HepG2 (cell line): Measurements from ENCODE around the gene NPAS2. TPM values are rescaled to one million over a fixed set of nuclear protein-coding genes. Genes with fewer than 3 reads are reported as not detected.

Experiments
- ARNTL ChIP-seq: sonication (generic); formaldehyde crosslinking; IDR thresholded peaks from 2 replicates; pipeline ENCODE4 v1.4.0; 2020; ENCODE audit warnings: mild to moderate bottlenecking, missing genetic modification reagents
- CEBPZ ChIP-seq: IDR thresholded peaks from 2 replicates; pipeline ENCODE4 v1.6.1; 2012; ENCODE audit warnings: low read length, improper control_type of control experiment
- FOXO4 ChIP-seq: sonication (generic); formaldehyde crosslinking; conservative IDR thresholded peaks from 2 replicates; pipeline ENCODE4 v1.8.1; 2023; ENCODE audit warnings: missing genetic modification reagents
- GATAD1 ChIP-seq: IDR thresholded peaks from 2 replicates; pipeline ENCODE4 v1.6.1; 2016; ENCODE audit warnings: missing genetic modification reagents, missing compliant biosample characterization
- GLMP ChIP-seq: sonication (generic); formaldehyde crosslinking; IDR thresholded peaks from 2 replicates; pipeline ENCODE4 v1.9.0; 2021; ENCODE audit warnings: missing genetic modification reagents, mild to moderate bottlenecking, borderline replicate concordance
- KDM5A ChIP-seq: fragments of 200-600 bp; sonication (generic); IDR thresholded peaks from 2 replicates; pipeline ENCODE4 v1.7.0; 2018; ENCODE audit warnings: antibody characterized with exemption, mild to moderate bottlenecking, low read length, borderline replicate concordance
- KLF9 ChIP-seq: IDR thresholded peaks from 2 replicates; pipeline ENCODE4 v1.6.1; 2016; ENCODE audit warnings: low read depth
- MED1 ChIP-seq: sonication (generic); formaldehyde crosslinking; IDR thresholded peaks from 2 replicates; pipeline ENCODE4 v1.4.0; 2020; ENCODE audit warnings: missing genetic modification reagents
- MIER3 ChIP-seq: IDR thresholded peaks from 2 replicates; pipeline ENCODE4 v1.6.1; 2016; ENCODE audit warnings: missing compliant biosample characterization, borderline replicate concordance
- PBX2 ChIP-seq: IDR thresholded peaks from 2 replicates; pipeline ENCODE4 v1.6.1; 2016; ENCODE audit warnings: control low read depth
- POGZ ChIP-seq: sonication (generic); formaldehyde crosslinking; IDR thresholded peaks from 2 replicates; pipeline ENCODE4 v1.4.0; 2020; ENCODE audit warnings: mild to moderate bottlenecking, missing genetic modification reagents
- SP1 ChIP-seq, 2 experiments: fragments of 450-650 bp in 1 of 2; sonication (generic) in 1 of 2; formaldehyde crosslinking in 1 of 2; IDR thresholded peaks; 2 replicates each; pipeline versions ENCODE4 v1.4.0 to v1.6.1; 2016 to 2020; ENCODE audit warnings: missing genetic modification reagents in 1 of 2
- STAT5B ChIP-seq: sonication (generic); formaldehyde crosslinking; IDR thresholded peaks from 2 replicates; pipeline ENCODE4 v1.4.0; 2020; ENCODE audit warnings: missing genetic modification reagents
- TFAP4 ChIP-seq: sonication (generic); IDR thresholded peaks from 2 replicates; pipeline ENCODE4 v1.6.1; 2016; ENCODE audit warnings: low read depth, borderline replicate concordance
- TOPORS ChIP-seq: sonication (generic); formaldehyde crosslinking; IDR thresholded peaks from 2 replicates; pipeline ENCODE4 v1.8.0; 2023; ENCODE audit warnings: mild to moderate bottlenecking, missing genetic modification reagents
- ZFP1 ChIP-seq: IDR thresholded peaks from 2 replicates; pipeline ENCODE4 v1.6.1; 2016
- ZFP82 ChIP-seq: sonication (generic); formaldehyde crosslinking; IDR thresholded peaks from 2 replicates; pipeline ENCODE4 v1.5.1; 2020; ENCODE audit warnings: mild to moderate bottlenecking, missing genetic modification reagents, borderline replicate concordance
- ZNF235 ChIP-seq: sonication (generic); formaldehyde crosslinking; IDR thresholded peaks from 2 replicates; pipeline ENCODE4 v1.8.1; 2023; ENCODE audit warnings: mild to moderate bottlenecking, missing genetic modification reagents, borderline replicate concordance
- ZNF34 ChIP-seq: sonication (generic); formaldehyde crosslinking; IDR thresholded peaks from 2 replicates; pipeline ENCODE4 v1.4.0; 2020; ENCODE audit warnings: mild to moderate bottlenecking, missing genetic modification reagents, borderline replicate concordance
- ZNF589 ChIP-seq: sonication (generic); formaldehyde crosslinking; conservative IDR thresholded peaks from 2 replicates; pipeline ENCODE4 v1.8.0; 2022; ENCODE audit warnings: mild to moderate bottlenecking, moderate library complexity, missing genetic modification reagents
- polyA plus RNA-seq, 8 experiments: library from polyadenylated mRNA; depleted of rRNA in 3 of 8; stranded (reverse) in 7 of 8; unstranded in 1 of 8; fragments of >200 nt; fragmentation: Illumina TruSeq in 4 of 8; extraction: Trizol in 4 of 8; gene quantifications; 2 replicates each; pipeline versions ENCODE4 v1.2.1 to v1.2.3, GENCODE V29; 2011 to 2016; ENCODE audit warnings: low read depth in 4 of 8, missing spikeins in 1 of 8, mixed read lengths in 1 of 8; ENCODE audit not compliant: insufficient read depth in 1 of 8
- total RNA-seq, 5 experiments: library from RNA; depleted of rRNA; stranded (reverse); fragments of >200 nt; fragmentation: Illumina TruSeq; extraction: Trizol; gene quantifications; 2 replicates each; pipeline ENCODE4 v1.2.3, GENCODE V29; 2016; ENCODE audit warnings: low read depth in 1 of 5

Gene NPAS2
- total and polyA plus RNA-seq, 2 of the 13 experiments (the other 11 are each of a cell fraction or from before 2014, with no cell fraction given): 14.8 to 37.5 TPM

- no peak for TF ChIP-seq FOXO4 (CRISPR knock-in tag)
- TF ChIP-seq KDM5A: peak; percentile 33; the same call in 1 of the 2 replicates
- TF ChIP-seq PBX2: no peak
- TF ChIP-seq POGZ: peak; percentile 89
- peak; percentile 80 for TF ChIP-seq ZNF34 (CRISPR knock-in tag)
- no peak for TF ChIP-seq GLMP (CRISPR knock-in tag)
- TF ChIP-seq KLF9 (CRISPR knock-in tag): no peak
- TF ChIP-seq MIER3 (CRISPR knock-in tag): peak; percentile 94; the same call in 1 of the 2 replicates
- TF ChIP-seq CEBPZ: no peak
- TF ChIP-seq ZNF589: peak; percentile 22; the same call in 1 of the 2 replicates
- peak; percentile 97 for TF ChIP-seq MED1
- TF ChIP-seq TOPORS: no peak; the same call in 1 of the 2 replicates
- no peak for TF ChIP-seq STAT5B
- no peak for TF ChIP-seq ZFP82 (CRISPR knock-in tag)
- no peak for TF ChIP-seq ZNF235 (CRISPR knock-in tag)
- TF ChIP-seq TFAP4: peak; percentile 79
- no peak for TF ChIP-seq SP1 (IDR thresholded peaks at IDR 0.05)
- peak; percentile 44 for TF ChIP-seq SP1 (CRISPR knock-in tag; IDR thresholded peaks at IDR 0.05)
- TF ChIP-seq ZFP1 (CRISPR knock-in tag): peak; percentile 93
- peak; percentile 80 for TF ChIP-seq ARNTL (CRISPR knock-in tag)
- TF ChIP-seq GATAD1 (CRISPR knock-in tag): peak; percentile 63
Measured at GRCh38 chr2:100780203-100781008, 39.5 kb upstream of the NPAS2 start (continued).
